ENCODE measurements around the gene MLPH.

The MLPH gene

DNA sequence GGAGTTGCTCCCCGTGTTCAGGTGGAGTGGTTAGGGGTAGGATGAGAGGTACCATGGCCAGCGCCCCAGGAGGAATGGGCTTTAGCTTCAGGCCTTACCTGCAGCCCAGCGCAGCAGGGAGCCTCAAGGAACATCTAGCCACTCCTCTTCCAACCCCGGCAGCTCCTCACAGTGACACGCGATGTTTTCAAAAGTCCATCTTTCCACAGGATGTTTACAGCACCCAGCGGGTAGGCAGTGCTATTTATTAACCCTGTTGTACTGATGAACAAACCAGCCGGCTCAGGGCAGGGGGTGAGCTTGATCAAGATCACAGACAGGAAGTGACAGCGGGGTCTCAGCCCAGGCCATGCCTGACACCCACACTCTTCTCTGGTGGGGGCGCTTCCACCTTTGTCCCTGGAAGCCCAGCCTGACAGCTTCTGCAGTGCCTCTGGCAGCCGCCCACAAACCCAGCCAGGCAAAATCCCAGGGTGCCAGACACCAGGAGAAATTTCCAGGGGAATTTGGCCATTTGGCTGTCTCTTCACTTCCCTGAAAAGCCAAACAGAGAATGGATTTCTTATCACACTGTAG, 60.9 kb downstream of the MLPH start:
- no peak for DNase-seq

DNA sequence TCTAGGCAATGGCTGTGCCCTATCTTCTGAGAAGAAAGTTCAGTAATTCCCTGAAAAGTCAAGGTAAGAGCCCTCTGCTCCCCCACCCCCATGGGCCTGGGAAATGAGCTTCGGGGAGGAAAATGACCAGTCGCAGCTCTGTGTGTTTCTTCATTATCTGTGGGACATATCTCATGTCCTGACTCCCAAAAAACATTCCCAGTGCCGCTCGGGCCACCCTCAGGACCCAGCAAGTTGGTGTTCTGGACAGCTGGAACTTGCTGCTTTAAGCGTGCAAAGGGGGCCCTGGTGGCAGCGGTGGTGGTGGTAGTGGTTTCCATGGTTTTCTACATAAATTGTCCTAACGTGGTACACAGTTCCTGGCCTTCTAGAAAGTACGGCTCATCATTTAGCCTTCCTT, 62.2 kb downstream of the MLPH start:
- no peak for DNase-seq

GRCh38 chr2:237549643-237550415, 62.8 kb downstream of the MLPH start:
- DNase-seq, result no peak

GRCh38 chr2:237551071-237551574, 64.1 kb downstream of the MLPH start:
- DNase-seq, result no peak

DNA sequence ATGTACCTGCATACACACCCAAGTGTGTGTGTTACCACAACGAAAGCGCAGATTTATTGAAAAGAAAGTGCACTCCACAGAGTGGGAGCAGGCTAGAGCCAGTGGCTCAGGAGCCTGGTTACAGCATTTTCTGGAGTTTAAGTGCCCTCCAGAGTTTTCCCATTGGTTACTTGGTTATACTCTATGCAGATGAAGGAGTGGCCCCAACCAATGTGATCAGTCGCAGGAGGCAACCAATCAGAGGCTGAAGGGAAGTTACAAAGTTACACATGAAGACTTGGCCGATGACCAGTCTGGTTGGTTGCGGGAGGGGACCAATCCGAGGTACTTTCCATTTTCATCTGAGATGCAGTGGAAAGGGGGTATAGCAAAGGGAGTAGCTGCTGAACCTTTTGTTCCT, 65.9 kb downstream of the MLPH start:
- DNase-seq, result no peak

GRCh38 chr2:237553948-237554347, 66.9 kb downstream of the MLPH start:
- no peak for DNase-seq

- no peak for DNase-seq
Observed at GRCh38 chr2:237555560-237555959, 68.5 kb downstream of the MLPH start.

- peak; percentile 52 to 63 for DNase-seq
Observed at GRCh38 chr2:237556773-237557632, 70.0 kb downstream of the MLPH start.

- no peak for DNase-seq
Observed at GRCh38 chr2:237557633-237558015, 70.6 kb downstream of the MLPH start.

GRCh38 chr2:237558961-237559641, 72.0 kb downstream of the MLPH start:
- no peak for DNase-seq

- no peak for DNase-seq
Observed at GRCh38 chr2:237561221-237561620, 74.2 kb downstream of the MLPH start.

- no peak for DNase-seq
Observed at GRCh38 chr2:237563816-237564215, 76.8 kb downstream of the MLPH start.

- no peak for DNase-seq
Observed at GRCh38 chr2:237564526-237565131, 77.6 kb downstream of the MLPH start.

- no peak for DNase-seq
Observed at GRCh38 chr2:237565974-237566373, 78.9 kb downstream of the MLPH start.

DNA sequence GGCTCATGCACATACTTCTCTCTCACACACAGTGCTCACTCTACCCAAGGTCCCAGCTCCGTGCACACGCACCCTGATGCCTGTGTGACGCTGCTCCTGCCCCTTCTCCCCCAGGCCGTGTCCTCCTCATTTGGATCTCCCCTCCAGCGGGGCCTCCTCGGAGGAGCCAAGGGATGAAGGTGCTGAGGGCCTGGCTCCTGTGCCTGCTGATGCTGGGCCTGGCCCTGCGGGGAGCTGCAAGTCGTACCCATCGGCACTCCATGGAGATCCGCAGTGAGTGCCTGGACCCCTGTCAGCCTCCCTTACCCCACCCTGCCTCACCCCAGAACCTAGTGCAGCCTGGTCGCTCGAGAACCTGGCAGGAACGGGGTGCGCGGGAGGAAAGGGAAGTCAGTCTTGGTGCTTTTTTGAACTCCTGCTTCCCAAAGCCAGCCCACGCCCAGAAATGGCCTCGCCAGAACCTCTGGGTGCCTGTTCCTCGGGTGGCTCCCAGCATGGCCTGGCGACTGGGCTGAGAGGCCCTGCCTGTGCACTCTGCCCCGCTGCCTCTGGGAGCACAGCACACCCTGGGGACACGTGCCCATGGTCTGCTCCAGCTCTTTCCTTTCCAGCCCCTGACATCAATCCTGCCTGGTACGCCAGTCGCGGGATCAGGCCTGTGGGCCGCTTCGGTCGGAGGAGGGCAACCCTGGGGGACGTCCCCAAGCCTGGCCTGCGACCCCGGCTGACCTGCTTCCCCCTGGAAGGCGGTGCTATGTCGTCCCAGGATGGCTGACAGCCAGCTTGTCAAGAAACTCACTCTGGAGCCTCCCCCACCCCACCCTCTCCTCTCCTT, 79.6 kb downstream of the MLPH start, which contains the start of gene PRLH:
TSS of gene PRLH (plus strand) at position 174 of the 835 bp plus-strand sequence. CDS start at position 174, 0 bp downstream.
- no peak for DNase-seq

- DNase-seq, result no peak
Observed at GRCh38 chr2:237567276-237568029, 80.4 kb downstream of the MLPH start.

- DNase-seq, result no peak
Observed at GRCh38 chr2:237568121-237568660, 81.1 kb downstream of the MLPH start.

DNA sequence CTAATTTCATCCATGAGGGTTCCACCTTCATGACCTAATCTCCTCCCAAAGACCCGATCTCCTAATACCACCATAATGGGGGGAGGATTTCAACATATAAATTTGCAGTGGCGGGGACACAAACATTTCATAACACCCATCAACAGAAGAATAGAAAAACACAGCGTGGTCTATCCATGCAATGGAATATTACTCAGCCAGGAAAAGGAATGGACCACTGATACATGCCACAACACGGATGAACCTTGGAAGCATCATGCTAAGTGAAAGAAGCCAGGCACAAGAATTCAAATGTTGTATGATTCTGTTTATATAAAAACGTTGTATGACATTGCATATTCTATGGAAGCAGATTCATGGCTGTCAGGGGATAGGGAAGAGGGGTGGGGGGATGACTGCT, 82.0 kb downstream of the MLPH start:
- no peak for DNase-seq

GRCh38 chr2:237569896-237570295, 82.8 kb downstream of the MLPH start:
- no peak for DNase-seq

DNA sequence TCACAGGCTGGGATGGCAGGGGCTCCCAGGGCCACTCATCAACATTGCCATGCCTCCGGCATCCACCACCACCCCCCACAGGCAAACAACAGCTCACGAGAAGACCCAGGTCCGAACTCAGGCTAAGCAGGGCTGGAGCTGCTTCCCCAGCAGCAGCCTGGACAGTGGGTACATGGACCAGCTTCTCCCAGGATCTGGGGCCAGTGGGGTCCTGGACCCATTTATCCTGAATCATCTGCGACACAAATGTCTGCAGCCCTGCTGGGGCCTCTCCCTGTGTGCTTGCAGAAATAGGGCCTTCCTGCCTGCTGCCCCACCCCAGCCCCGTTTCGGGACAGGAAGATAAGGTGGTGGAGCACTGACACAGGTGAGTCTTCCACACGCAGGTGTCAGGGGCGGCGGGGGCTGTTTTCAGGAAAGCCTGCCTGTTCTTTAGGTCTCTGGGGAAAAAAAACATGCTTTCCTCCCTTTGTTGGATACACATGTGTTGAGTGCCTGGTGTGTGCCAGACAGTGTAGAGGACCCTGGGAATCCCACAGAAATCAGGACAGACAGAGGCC, 83.8 kb downstream of the MLPH start:
- DNase-seq, result no peak

Measured in activated CD4-positive, alpha-beta T cell treated with anti-CD3 and anti-CD28 coated beads, Interleukin-2, amount 50 U/mL, for 48 hours (primary cell).